Mammary epithelial cell (primary cell): ENCODE results near the gene KIRREL3.

Experiments
- CTCF ChIP-seq, 2 donors: IDR thresholded peaks in 1 of 2; conservative IDR thresholded peaks in 1 of 2; 2 replicates each; pipeline ENCODE4 v1.5.1; 2011 to 2012; ENCODE audit warnings: inconsistent platforms in 2 of 2, low read length in 2 of 2, mild to moderate bottlenecking in 2 of 2, control low read depth in 1 of 2, low read depth in 1 of 2; ENCODE audit not compliant: insufficient read depth in 1 of 2; ENCODE audit errors: extremely low read depth in 1 of 2
- EZH2 ChIP-seq: IDR thresholded peaks from 2 replicates; pipeline ENCODE4 v1.6.1; 2012; ENCODE audit warnings: low read length, inconsistent platforms, borderline replicate concordance

GRCh38 chr11:126755526-126755925 is 245.0 kb downstream of the KIRREL3 start:
- TF ChIP-seq CTCF (conservative IDR thresholded peaks at IDR 0.05 in 1 of 2, IDR thresholded peaks at IDR 0.05 in 1 of 2; ENCODE audit: extremely low read depth in 1 of 2, insufficient read depth in 1 of 2, low read depth in 1 of 2, low read length in 2 of 2) (no peak), EZH2 (no peak)
